Measurements from ENCODE around the gene OR6M1. TPM values are rescaled to one million over a fixed set of nuclear protein-coding genes. Genes with fewer than 3 reads are reported as not detected.

The OR6M1 gene
- total RNA-seq, 2 donors from 2014 or later, result not detected

- intact Hi-C loops (cut with DNase I), result no loop called here
- ATAC-seq (no peak), DNase-seq (no peak)
These were observed 22.6 kb downstream of the OR6M1 start for GRCh38 chr11:123783536-123783935.

GRCh38 chr11:123778511-123778910, 27.6 kb downstream of the OR6M1 start:
- DNase-seq, result no peak
- no peak for ATAC-seq
- intact Hi-C loops (cut with DNase I), result no loop called here

- no peak for ATAC-seq
- DNase-seq, result no peak
- intact Hi-C loops (cut with DNase I), result no loop called here
These were observed 30.2 kb downstream of the OR6M1 start for GRCh38 chr11:123775715-123776549.

DNA sequence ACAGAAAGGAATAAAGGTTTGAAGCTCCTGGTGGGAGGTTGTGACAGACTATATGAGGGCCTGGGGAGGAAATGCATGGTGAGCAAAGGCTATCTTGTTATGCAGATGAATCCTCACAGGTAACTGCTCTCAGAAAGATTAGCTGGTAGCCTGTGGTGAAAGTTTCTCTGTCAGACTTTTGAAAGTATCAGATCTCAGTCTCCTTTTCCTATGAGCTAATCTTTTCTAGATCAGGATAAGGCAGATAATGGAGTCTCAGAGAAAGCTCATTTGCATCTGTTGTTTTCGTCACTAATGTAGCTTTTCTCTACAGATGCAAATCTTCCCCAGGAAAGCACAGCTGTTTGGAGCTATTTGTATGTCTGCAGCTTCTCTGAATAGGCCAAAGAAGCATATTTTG, 30.9 kb downstream of the OR6M1 start:
- ATAC-seq, result no peak
- no peak for DNase-seq
- intact Hi-C loops (cut with DNase I), result no loop called here

- intact Hi-C loops (cut with DNase I), result no loop called here
- DNase-seq (no peak), ATAC-seq (no peak)
These were observed 32.2 kb downstream of the OR6M1 start for GRCh38 chr11:123773959-123774358.

DNA sequence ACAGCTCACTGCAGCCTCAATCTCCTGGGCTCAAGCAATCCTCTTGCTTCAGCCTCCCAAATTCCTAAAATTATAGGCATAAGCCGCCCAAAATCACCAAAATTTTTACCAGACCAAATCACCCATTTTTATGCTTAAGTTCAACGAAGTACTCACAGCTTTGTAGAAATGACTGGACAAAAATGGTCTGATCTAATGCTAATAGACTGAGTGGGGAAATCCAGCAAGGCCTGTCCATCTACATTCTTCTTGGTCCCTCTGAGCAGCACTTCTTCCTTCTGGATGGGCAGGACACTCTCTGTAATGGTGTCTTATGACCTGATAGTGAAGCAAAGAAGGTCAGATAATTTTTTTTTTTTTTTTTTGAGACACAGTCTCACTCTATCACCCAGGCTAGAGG, 33.1 kb downstream of the OR6M1 start:
- intact Hi-C loops (cut with DNase I), result no loop called here
- no peak for DNase-seq
- ATAC-seq, result no peak

GRCh38 chr11:123771664-123772063, 34.5 kb downstream of the OR6M1 start:
- DNase-seq (no peak), ATAC-seq (no peak)
- intact Hi-C loops (cut with DNase I), result no loop called here

DNA sequence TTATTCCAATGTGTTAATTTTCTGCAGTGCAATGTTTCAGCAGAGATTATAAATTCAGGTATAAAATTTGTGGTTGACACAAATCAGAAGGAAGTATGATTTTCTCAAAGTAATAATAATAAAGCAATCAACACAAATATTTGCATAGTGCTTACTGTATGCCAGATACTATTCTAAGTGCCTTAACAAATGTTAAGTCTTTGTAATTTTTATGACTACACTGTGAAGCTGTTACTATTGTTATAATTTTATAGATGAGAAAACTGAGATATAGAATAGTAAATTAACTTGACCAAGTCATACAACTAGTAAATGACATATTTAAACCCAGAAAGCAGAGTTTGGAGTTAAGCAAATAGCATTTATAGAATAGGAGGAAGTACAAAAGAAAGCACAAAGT, 35.4 kb downstream of the OR6M1 start:
- intact Hi-C loops (cut with DNase I), result no loop called here
- no peak for ATAC-seq
- no peak for DNase-seq

- DNase-seq, result no peak
- no peak for ATAC-seq
- intact Hi-C loops (cut with DNase I), result no loop called here
These were observed 40.5 kb downstream of the OR6M1 start for GRCh38 chr11:123765601-123766000.

DNA sequence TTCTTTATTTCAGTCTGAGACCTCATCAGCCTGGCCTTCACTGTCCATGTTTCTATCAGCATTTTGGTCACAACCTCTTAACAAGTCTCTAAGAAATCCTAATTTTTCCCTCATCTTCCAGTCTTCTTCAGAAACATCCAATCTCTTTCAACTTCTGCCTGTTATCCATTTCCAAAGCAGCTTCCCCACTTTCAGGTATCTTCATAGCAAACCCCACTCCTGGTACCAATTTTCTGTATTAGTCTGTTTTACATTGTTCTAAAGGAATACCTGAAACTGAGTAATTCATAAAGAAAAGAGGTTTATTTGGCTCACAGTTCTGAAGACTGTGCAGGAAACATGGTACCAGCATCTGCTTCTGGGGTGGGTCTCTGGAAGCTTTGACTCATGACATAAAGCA, 43.7 kb downstream of the OR6M1 start:
- ATAC-seq (no peak), DNase-seq (no peak)
- intact Hi-C loops (cut with DNase I), result no loop called here

- intact Hi-C loops (cut with DNase I), result no loop called here
- no peak for ATAC-seq
- DNase-seq, result no peak
These were observed 45.3 kb downstream of the OR6M1 start for GRCh38 chr11:123760894-123761293.

GRCh38 chr11:123757976-123758375, 48.2 kb downstream of the OR6M1 start:
- DNase-seq, result no peak
- ATAC-seq, result no peak
- intact Hi-C loops (cut with DNase I), result no loop called here

DNA sequence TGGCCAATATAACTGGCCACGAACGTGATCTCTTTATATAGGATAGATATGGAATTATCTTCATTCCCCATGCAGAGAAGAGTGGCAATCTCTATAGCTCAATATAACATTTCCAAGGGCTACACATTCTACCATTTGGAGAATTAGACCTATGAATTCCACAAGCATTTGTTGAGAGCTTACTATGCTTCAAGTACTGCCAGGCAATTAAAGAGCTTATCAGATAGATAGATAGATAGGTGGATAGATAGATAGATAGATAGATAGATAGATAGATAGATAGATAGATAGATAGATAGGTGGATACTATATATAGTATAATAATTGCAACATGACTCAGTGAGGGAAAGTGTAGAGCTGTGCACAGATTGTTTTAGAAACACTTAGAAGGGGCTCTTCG, 50.3 kb downstream of the OR6M1 start:
- DNase-seq, result no peak
- intact Hi-C loops (cut with DNase I), result no loop called here
- no peak for ATAC-seq

Other genes starting within 250 kb of the OR6M1 start
- gene SCN3B, start 151.7 kb downstream of the OR6M1 start, total RNA-seq, result 1 to 10 TPM; 1.2 TPM
- 1 to 10 TPM; 4.5 to 5.2 TPM for gene ZNF202, start 64.7 kb downstream of the OR6M1 start, total RNA-seq
- not detected for gene OR6X1, start 51.8 kb downstream of the OR6M1 start, total RNA-seq
- not detected for gene TMEM225, start 79.3 kb upstream of the OR6M1 start, total RNA-seq
- gene OR8D4, start 95.8 kb upstream of the OR6M1 start, total RNA-seq, result under 1 TPM in 1 of 2 donors, not detected in 1; 0.37 TPM
- under 1 TPM in 1 of 2 donors, not detected in 1; 0.24 TPM for gene OR4D5, start 133.3 kb upstream of the OR6M1 start, total RNA-seq
- not detected for gene OR6T1, start 137.5 kb upstream of the OR6M1 start, total RNA-seq
- gene OR10S1, start 171.4 kb upstream of the OR6M1 start, total RNA-seq, result not detected
- gene OR10G6, start 188.8 kb upstream of the OR6M1 start, total RNA-seq, result not detected
- not detected for gene OR10G4, start 206.6 kb upstream of the OR6M1 start, total RNA-seq
- gene OR10G9, start 216.7 kb upstream of the OR6M1 start, total RNA-seq, result not detected
- not detected for gene OR10G8, start 220.4 kb upstream of the OR6M1 start, total RNA-seq
- not detected for gene OR10G7, start 235.0 kb upstream of the OR6M1 start, total RNA-seq